Neural cell (in vitro differentiated cells): Measurements from ENCODE around the gene CIITA. TPM values are rescaled to one million over a fixed set of nuclear protein-coding genes. Genes with fewer than 3 reads are reported as not detected.

Experiments
- H2AFZ ChIP-seq: fragments of 200-600, 300-800 bp; sonication (generic), shearing (Covaris generic); 2 replicates; pipeline ENCODE4 v1.6.0; 2014; ENCODE audit warnings: low read depth, mild to moderate bottlenecking, antibody characterized with exemption, low read length, moderate library complexity
- H3F3A ChIP-seq: fragments of 200-600 bp; shearing (Covaris generic); 2 replicates; pipeline ENCODE4 v1.6.1; 2016; ENCODE audit warnings: mild to moderate bottlenecking, moderate library complexity, mixed read lengths, antibody characterized with exemption, low read length; ENCODE audit not compliant: insufficient read depth, poor library complexity, severe bottlenecking
- H3K27ac ChIP-seq: fragments of 200-600, 300-800 bp; sonication (generic), shearing (Covaris generic); 2 replicates; pipeline ENCODE4 v1.5.1; 2014; ENCODE audit warnings: mild to moderate bottlenecking, low read length, moderate library complexity
- H3K27me3 ChIP-seq: fragments of 300-800, 200-600 bp; sonication (generic), shearing (Covaris generic); 2 replicates; pipeline ENCODE4 v1.6.0; 2014; ENCODE audit warnings: mild to moderate bottlenecking, low read depth, low read length, moderate library complexity; ENCODE audit not compliant: insufficient read depth
- H3K36me3 ChIP-seq: fragments of 300-800, 200-600 bp; sonication (generic), shearing (Covaris generic); 2 replicates; pipeline ENCODE4 v1.5.1; 2014; ENCODE audit warnings: mild to moderate bottlenecking, antibody characterized with exemption, low read length, moderate library complexity; ENCODE audit not compliant: insufficient read depth
- H3K4me2 ChIP-seq: fragments of 300-800, 200-600 bp; sonication (generic), shearing (Covaris generic); 2 replicates; pipeline ENCODE4 v1.6.0; 2014; ENCODE audit warnings: mild to moderate bottlenecking, low read length
- H3K4me3 ChIP-seq: fragments of 300-800, 200-600 bp; sonication (generic), shearing (Covaris generic); 2 replicates; pipeline ENCODE4 v1.5.1; 2014; ENCODE audit warnings: mild to moderate bottlenecking, low read length, moderate library complexity
- H3K79me2 ChIP-seq: fragments of 200-600 bp; shearing (Covaris generic); replicated peaks from 2 replicates; pipeline ENCODE4 v1.6.0; 2014; ENCODE audit warnings: mild to moderate bottlenecking, low read length, moderate library complexity; ENCODE audit not compliant: insufficient read depth
- H3K9ac ChIP-seq: fragments of 300-800, 200-600 bp; sonication (generic), shearing (Covaris generic); 2 replicates; pipeline ENCODE4 v1.6.1; 2016; ENCODE audit warnings: mild to moderate bottlenecking, low read length, mixed read lengths
- H3K9me2 ChIP-seq: fragments of 200-600 bp; shearing (Covaris generic); 2 replicates; pipeline ENCODE4 v1.6.1; 2016; ENCODE audit warnings: mild to moderate bottlenecking, low read length, mixed read lengths; ENCODE audit not compliant: insufficient read depth
- H3K9me3 ChIP-seq: fragments of 200-600, 300-800 bp; sonication (generic), shearing (Covaris generic); 2 replicates; pipeline ENCODE4 v1.6.1; 2016; ENCODE audit warnings: mild to moderate bottlenecking, mixed run types, low read length, moderate library complexity, mixed read lengths
- H4K20me1 ChIP-seq: fragments of 200-600 bp; shearing (Covaris generic); 2 replicates; pipeline ENCODE4 v1.6.1; 2016; ENCODE audit warnings: mild to moderate bottlenecking, mixed run types; ENCODE audit not compliant: insufficient read depth
- EP300 ChIP-seq: fragments of 450-650 bp; conservative IDR thresholded peaks from 2 replicates; pipeline ENCODE4 v1.6.1; 2014; ENCODE audit warnings: antibody characterized with exemption, mild to moderate bottlenecking, moderate library complexity; ENCODE audit not compliant: poor library complexity, severe bottlenecking
- EZH2 ChIP-seq: fragments of 200-600, 300-800 bp; shearing (Covaris generic), sonication (generic); IDR thresholded peaks from 2 replicates; pipeline ENCODE4 v1.6.1; 2014; ENCODE audit warnings: antibody characterized with exemption, low read length, borderline replicate concordance, mild to moderate bottlenecking; ENCODE audit not compliant: insufficient read depth, poor library complexity, severe bottlenecking
- MXI1 ChIP-seq: fragments of 450-650 bp; conservative IDR thresholded peaks from 2 replicates; pipeline ENCODE4 v1.6.1; 2014; ENCODE audit warnings: antibody characterized with exemption, mild to moderate bottlenecking; ENCODE audit not compliant: poor library complexity, severe bottlenecking
- POLR2AphosphoS5 ChIP-seq: IDR thresholded peaks from 2 replicates; pipeline ENCODE4 v1.6.1; 2012
- RAD21 ChIP-seq: fragments of 450-650 bp; conservative IDR thresholded peaks from 2 replicates; pipeline ENCODE4 v1.6.1; 2014; ENCODE audit warnings: antibody characterized with exemption, mild to moderate bottlenecking, moderate library complexity
- SMC3 ChIP-seq: fragments of 450-650 bp; conservative IDR thresholded peaks from 2 replicates; pipeline ENCODE4 v1.6.1; 2014; ENCODE audit warnings: antibody characterized with exemption, mild to moderate bottlenecking, moderate library complexity; ENCODE audit not compliant: poor library complexity
- TAF1 ChIP-seq: IDR thresholded peaks from 2 replicates; pipeline ENCODE4 v1.6.1; 2012; ENCODE audit warnings: low read depth
- polyA plus RNA-seq: library from polyadenylated mRNA; depleted of rRNA; stranded (reverse); fragments of >200 nt; gene quantifications from 2 replicates; pipeline ENCODE4 v1.2.3, GENCODE V29; 2014
- TF ChIP-seq, protein P1 (sequence below): IDR thresholded peaks from 2 replicates; pipeline ENCODE4 v1.6.1; 2012; ENCODE audit warnings: borderline replicate concordance
- TF ChIP-seq, protein P2 (sequence below): fragments of 450-650 bp; IDR thresholded peaks from 2 replicates; pipeline ENCODE4 v1.5.1; 2014; ENCODE audit warnings: antibody characterized with exemption, mild to moderate bottlenecking, moderate library complexity; ENCODE audit not compliant: poor library complexity, severe bottlenecking

The CIITA gene
- polyA plus RNA-seq, 1 donor from 2014 or later = not detected

DNA sequence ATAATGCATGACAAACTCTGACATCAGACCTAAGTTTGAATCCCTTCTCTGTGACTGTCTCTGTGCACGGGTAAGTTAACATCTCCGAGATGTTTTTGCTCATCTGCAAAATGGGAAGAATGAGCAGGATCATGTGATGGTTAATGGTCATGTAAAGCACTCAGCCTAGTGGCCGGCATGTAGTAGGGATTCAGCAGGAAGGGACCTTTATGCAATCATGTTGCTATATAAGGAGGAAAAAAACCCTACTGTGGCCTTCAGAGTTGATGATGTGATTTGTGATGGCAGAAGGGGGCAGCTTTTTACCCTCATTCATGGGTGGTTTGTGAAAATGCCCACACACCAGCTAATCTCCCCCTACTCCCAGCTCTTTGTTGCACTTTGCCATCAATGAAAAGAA is 91.5 kb downstream of the CIITA start:
- H3K36me3 ChIP-seq = no peaks in the 10 kb centered on the region
- no peak overlapping the region for H2AFZ ChIP-seq
- H4K20me1 ChIP-seq = no peaks in the 10 kb centered on the region
- no peak overlapping the region for H3K9ac ChIP-seq
- H3K27me3 ChIP-seq = no peaks in the 10 kb centered on the region
- H3K27ac ChIP-seq = no peak overlapping the region
- no peaks in the 10 kb centered on the region for H3F3A ChIP-seq
- no peak overlapping the region for H3K4me3 ChIP-seq
- H3K4me2 ChIP-seq = no peak overlapping the region
- no peaks in the 10 kb centered on the region for H3K9me3 ChIP-seq
- no peaks in the 10 kb centered on the region for H3K79me2 ChIP-seq
- no peak for TF ChIP-seq RAD21
- TF ChIP-seq, protein P1, sequence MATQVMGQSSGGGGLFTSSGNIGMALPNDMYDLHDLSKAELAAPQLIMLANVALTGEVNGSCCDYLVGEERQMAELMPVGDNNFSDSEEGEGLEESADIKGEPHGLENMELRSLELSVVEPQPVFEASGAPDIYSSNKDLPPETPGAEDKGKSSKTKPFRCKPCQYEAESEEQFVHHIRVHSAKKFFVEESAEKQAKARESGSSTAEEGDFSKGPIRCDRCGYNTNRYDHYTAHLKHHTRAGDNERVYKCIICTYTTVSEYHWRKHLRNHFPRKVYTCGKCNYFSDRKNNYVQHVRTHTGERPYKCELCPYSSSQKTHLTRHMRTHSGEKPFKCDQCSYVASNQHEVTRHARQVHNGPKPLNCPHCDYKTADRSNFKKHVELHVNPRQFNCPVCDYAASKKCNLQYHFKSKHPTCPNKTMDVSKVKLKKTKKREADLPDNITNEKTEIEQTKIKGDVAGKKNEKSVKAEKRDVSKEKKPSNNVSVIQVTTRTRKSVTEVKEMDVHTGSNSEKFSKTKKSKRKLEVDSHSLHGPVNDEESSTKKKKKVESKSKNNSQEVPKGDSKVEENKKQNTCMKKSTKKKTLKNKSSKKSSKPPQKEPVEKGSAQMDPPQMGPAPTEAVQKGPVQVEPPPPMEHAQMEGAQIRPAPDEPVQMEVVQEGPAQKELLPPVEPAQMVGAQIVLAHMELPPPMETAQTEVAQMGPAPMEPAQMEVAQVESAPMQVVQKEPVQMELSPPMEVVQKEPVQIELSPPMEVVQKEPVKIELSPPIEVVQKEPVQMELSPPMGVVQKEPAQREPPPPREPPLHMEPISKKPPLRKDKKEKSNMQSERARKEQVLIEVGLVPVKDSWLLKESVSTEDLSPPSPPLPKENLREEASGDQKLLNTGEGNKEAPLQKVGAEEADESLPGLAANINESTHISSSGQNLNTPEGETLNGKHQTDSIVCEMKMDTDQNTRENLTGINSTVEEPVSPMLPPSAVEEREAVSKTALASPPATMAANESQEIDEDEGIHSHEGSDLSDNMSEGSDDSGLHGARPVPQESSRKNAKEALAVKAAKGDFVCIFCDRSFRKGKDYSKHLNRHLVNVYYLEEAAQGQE = no peak
- TF ChIP-seq EZH2 = no peak
- TF ChIP-seq SMC3 = no peak
- TF ChIP-seq EP300 = no peak
- no peak for TF ChIP-seq MXI1
- no peak for TF ChIP-seq TAF1
- H3K9me2 ChIP-seq = no peaks in the 10 kb centered on the region

DNA sequence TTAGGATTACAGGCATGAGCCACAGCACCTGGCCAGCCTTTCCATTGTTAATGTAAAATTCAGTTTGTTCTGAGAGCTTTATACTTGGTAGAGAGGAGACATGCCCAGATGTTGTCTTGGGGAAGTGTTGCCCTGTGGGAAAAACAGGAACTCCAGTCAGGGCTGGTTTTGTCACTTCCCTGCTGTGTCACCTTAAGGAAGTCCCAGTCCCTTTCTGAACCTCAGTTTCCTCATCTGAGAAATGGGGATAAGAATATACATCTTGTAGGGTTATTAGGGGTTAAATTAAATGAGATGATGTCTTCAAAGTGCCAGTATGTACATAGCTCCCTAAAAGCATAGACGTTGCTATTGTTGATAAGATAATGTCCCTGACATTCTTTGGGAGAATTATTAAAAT is 92.6 kb downstream of the CIITA start:
- no peaks in the 10 kb centered on the region for H4K20me1 ChIP-seq
- no peaks in the 10 kb centered on the region for H3F3A ChIP-seq
- no peak overlapping the region for H3K4me2 ChIP-seq
- no peak for TF ChIP-seq POLR2AphosphoS5
- no peak for TF ChIP-seq MXI1
- no peak for TF ChIP-seq RAD21
- TF ChIP-seq TAF1 = no peak
- no peak for TF ChIP-seq SMC3
- TF ChIP-seq, protein P1 = no peak
- TF ChIP-seq EZH2 = no peak
- TF ChIP-seq, protein P2, sequence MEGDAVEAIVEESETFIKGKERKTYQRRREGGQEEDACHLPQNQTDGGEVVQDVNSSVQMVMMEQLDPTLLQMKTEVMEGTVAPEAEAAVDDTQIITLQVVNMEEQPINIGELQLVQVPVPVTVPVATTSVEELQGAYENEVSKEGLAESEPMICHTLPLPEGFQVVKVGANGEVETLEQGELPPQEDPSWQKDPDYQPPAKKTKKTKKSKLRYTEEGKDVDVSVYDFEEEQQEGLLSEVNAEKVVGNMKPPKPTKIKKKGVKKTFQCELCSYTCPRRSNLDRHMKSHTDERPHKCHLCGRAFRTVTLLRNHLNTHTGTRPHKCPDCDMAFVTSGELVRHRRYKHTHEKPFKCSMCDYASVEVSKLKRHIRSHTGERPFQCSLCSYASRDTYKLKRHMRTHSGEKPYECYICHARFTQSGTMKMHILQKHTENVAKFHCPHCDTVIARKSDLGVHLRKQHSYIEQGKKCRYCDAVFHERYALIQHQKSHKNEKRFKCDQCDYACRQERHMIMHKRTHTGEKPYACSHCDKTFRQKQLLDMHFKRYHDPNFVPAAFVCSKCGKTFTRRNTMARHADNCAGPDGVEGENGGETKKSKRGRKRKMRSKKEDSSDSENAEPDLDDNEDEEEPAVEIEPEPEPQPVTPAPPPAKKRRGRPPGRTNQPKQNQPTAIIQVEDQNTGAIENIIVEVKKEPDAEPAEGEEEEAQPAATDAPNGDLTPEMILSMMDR = no peak
- no peak for TF ChIP-seq EP300
- H2AFZ ChIP-seq = no peak overlapping the region
- no peaks in the 10 kb centered on the region for H3K9me3 ChIP-seq
- no peaks in the 10 kb centered on the region for H3K79me2 ChIP-seq
- no peak overlapping the region for H3K27ac ChIP-seq
- H3K9me2 ChIP-seq = no peaks in the 10 kb centered on the region
- H3K36me3 ChIP-seq = peaks cover 4% of the 10 kb centered on the region
- H3K27me3 ChIP-seq = no peaks in the 10 kb centered on the region
- H3K9ac ChIP-seq = no peak overlapping the region
- H3K4me3 ChIP-seq = no peak overlapping the region
